Measurements from ENCODE around the gene SMCO2.

SMCO2 gene

GRCh38 chr12:27517961-27518665, 71.6 kb downstream of the SMCO2 start:
- DNase-seq (ENCODE audit: low read depth): no peak
- TF ChIP-seq, protein P1, sequence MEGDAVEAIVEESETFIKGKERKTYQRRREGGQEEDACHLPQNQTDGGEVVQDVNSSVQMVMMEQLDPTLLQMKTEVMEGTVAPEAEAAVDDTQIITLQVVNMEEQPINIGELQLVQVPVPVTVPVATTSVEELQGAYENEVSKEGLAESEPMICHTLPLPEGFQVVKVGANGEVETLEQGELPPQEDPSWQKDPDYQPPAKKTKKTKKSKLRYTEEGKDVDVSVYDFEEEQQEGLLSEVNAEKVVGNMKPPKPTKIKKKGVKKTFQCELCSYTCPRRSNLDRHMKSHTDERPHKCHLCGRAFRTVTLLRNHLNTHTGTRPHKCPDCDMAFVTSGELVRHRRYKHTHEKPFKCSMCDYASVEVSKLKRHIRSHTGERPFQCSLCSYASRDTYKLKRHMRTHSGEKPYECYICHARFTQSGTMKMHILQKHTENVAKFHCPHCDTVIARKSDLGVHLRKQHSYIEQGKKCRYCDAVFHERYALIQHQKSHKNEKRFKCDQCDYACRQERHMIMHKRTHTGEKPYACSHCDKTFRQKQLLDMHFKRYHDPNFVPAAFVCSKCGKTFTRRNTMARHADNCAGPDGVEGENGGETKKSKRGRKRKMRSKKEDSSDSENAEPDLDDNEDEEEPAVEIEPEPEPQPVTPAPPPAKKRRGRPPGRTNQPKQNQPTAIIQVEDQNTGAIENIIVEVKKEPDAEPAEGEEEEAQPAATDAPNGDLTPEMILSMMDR (IDR thresholded peaks at IDR 0.05; ENCODE audit: low read depth, low read length, missing control alignments): no peak
- H3K4me3 ChIP-seq (ENCODE audit: low read depth, low read length): no peak overlapping the region

- no peak overlapping the region for H3K4me3 ChIP-seq (ENCODE audit: low read depth, low read length)
- no peak for DNase-seq (ENCODE audit: low read depth)
- TF ChIP-seq, protein P1 (IDR thresholded peaks at IDR 0.05; ENCODE audit: low read depth, low read length, missing control alignments): no peak
These were observed 74.5 kb downstream of the SMCO2 start for GRCh38 chr12:27521066-27521465.

DNA sequence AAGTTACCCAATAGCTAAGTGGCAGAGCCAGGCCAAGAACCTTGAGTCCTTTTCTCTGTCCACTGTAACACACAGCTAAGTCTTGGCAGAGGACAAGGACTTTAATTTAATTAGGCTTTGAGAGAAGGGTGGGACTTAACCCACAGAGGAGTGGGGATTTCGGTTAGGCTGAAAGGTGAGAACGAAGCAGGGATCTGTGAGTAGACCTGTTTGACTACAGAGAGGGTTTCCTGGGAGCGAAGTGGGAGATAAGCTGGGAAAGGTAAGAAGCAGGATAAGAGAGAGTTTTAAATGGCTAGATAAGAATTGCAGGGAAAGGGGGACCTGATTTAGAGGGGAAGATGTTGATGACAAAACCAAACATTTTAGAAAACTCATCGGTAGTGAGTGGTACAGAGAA, 75.4 kb downstream of the SMCO2 start:
- no peak overlapping the region for H3K4me3 ChIP-seq (ENCODE audit: low read depth, low read length)
- TF ChIP-seq, protein P1 (IDR thresholded peaks at IDR 0.05; ENCODE audit: low read depth, low read length, missing control alignments): no peak

GRCh38 chr12:27523305-27523641, 76.7 kb downstream of the SMCO2 start:
- peak overlapping the region; percentile 81 for H3K4me3 ChIP-seq (ENCODE audit: low read depth, low read length)
- TF ChIP-seq, protein P1 (IDR thresholded peaks at IDR 0.05; ENCODE audit: low read depth, low read length, missing control alignments): no peak
- no peak for DNase-seq (ENCODE audit: low read depth)

More for the DNA sequence above, 75.4 kb downstream of the SMCO2 start:
- DNase-seq (ENCODE audit: low read depth): no peak

GRCh38 chr12:27523642-27524493, 77.3 kb downstream of the SMCO2 start, which contains the start of gene PPFIBP1:
TSS of gene PPFIBP1 (plus strand) at chr12:27524206. CDS start at chr12:27633397, 109,191 bp downstream.
- peak within 1 kb of the TSS; percentile 81 for H3K4me3 ChIP-seq (ENCODE audit: low read depth, low read length)
- peak; percentile 86 for DNase-seq (ENCODE audit: low read depth)
- TF ChIP-seq, protein P1 (IDR thresholded peaks at IDR 0.05; ENCODE audit: low read depth, low read length, missing control alignments): peak; percentile 31

GRCh38 chr12:27524494-27524835, 77.9 kb downstream of the SMCO2 start:
- TF ChIP-seq, protein P1 (IDR thresholded peaks at IDR 0.05; ENCODE audit: low read depth, low read length, missing control alignments): no peak
- no peak for DNase-seq (ENCODE audit: low read depth)
- H3K4me3 ChIP-seq (ENCODE audit: low read depth, low read length): peak overlapping the region; percentile 81

All from GM12864 (cell line).